Activated CD4-positive, alpha-beta T cell treated with anti-CD3 and anti-CD28 coated beads, Interleukin-2, amount 10 ng/mL, durations not matched to agents 24 days and 14 days (primary cell): ENCODE results near the gene EFHC2. TPM values are rescaled to one million over a fixed set of nuclear protein-coding genes. Genes with fewer than 3 reads are reported as not detected.
"Not testable (repeated sequence)": the region's sequence is repeated elsewhere in the genome, so short reads cannot be mapped to it uniquely, and the experiment has no call there.

Experiments
- DNase-seq: peaks from one replicate; pipeline ENCODE4 v3.0.0; 2022
- H3K27ac Mint-ChIP-seq: one replicate; pipeline ENCODE4 v1.8.0; 2022; ENCODE audit warnings: mild to moderate bottlenecking, mixed read lengths
- H3K27me3 Mint-ChIP-seq: one replicate; pipeline ENCODE4 v1.8.0; 2022; ENCODE audit warnings: mixed read lengths
- H3K36me3 Mint-ChIP-seq: one replicate; pipeline ENCODE4 v1.8.0; 2022; ENCODE audit warnings: low read depth, mild to moderate bottlenecking, mixed read lengths
- H3K4me1 Mint-ChIP-seq: one replicate; pipeline ENCODE4 v1.8.0; 2021; ENCODE audit warnings: mixed read lengths
- H3K4me3 Mint-ChIP-seq: one replicate; pipeline ENCODE4 v1.8.0; 2022; ENCODE audit warnings: mild to moderate bottlenecking, moderate library complexity, mixed read lengths
- H3K9me3 Mint-ChIP-seq: one replicate; pipeline ENCODE4 v1.8.0; 2021; ENCODE audit warnings: mixed read lengths
- intact Hi-C: fragments of 100-400 bp; cut with micrococcal nuclease; formaldehyde crosslinking; loops from one replicate; pipeline ENCODE4 v1.15.1; 2023
- total RNA-seq: library from RNA; stranded (reverse); gene quantifications from 2 replicates; pipeline ENCODE4 v1.2.3, GENCODE V29; 2022

EFHC2 gene
- total RNA-seq, 1 donor from 2014 or later: not detected

GRCh38 chrX:44267861-44268260 is 75.6 kb downstream of the EFHC2 start:
- peaks cover 3% of the 10 kb centered on the region for H3K27me3 Mint-ChIP-seq

GRCh38 chrX:44267116-44267515 is 76.4 kb downstream of the EFHC2 start:
- intact Hi-C loops: no loop called here
- Mint-ChIP-seq H3K27ac (no peak overlapping the region), H3K9me3 (peaks cover 5% of the 10 kb centered on the region), H3K4me3 (no peak overlapping the region), H3K4me1 (peaks cover 11% of the 10 kb centered on the region), H3K27me3 (no peaks in the 10 kb centered on the region), H3K36me3 (no peaks in the 10 kb centered on the region)
- DNase-seq: no peak

More at GRCh38 chrX:44267861-44268260, 75.6 kb downstream of the EFHC2 start:
- Mint-ChIP-seq H3K36me3 (no peaks in the 10 kb centered on the region), H3K4me1 (peaks cover 11% of the 10 kb centered on the region), H3K9me3 (peaks cover 5% of the 10 kb centered on the region), H3K4me3 (no peak overlapping the region), H3K27ac (no peak overlapping the region)
- DNase-seq: no peak
- intact Hi-C loops: no loop called here

GRCh38 chrX:44265559-44265958 is 77.9 kb downstream of the EFHC2 start:
- Mint-ChIP-seq H3K4me3 (no peak overlapping the region), H3K4me1 (peaks cover 15% of the 10 kb centered on the region), H3K27me3 (no peaks in the 10 kb centered on the region), H3K27ac (no peak overlapping the region), H3K9me3 (no peaks in the 10 kb centered on the region), H3K36me3 (no peaks in the 10 kb centered on the region)
- intact Hi-C loops: no loop called here
- DNase-seq: no peak

GRCh38 chrX:44264936-44265335 is 78.5 kb downstream of the EFHC2 start:
- H3K9me3 Mint-ChIP-seq: no peaks in the 10 kb centered on the region
- intact Hi-C loops: no loop called here
- no peak overlapping the region for H3K4me3 Mint-ChIP-seq

GRCh38 chrX:44261286-44261685 is 82.2 kb downstream of the EFHC2 start:
- no peak for DNase-seq
- Mint-ChIP-seq H3K27ac (no peak overlapping the region), H3K9me3 (no peaks in the 10 kb centered on the region), H3K4me3 (no peak overlapping the region), H3K36me3 (peaks cover 3% of the 10 kb centered on the region), H3K4me1 (peaks cover 17% of the 10 kb centered on the region), H3K27me3 (no peaks in the 10 kb centered on the region)
- intact Hi-C loops: no loop called here

More at GRCh38 chrX:44264936-44265335, 78.5 kb downstream of the EFHC2 start:
- Mint-ChIP-seq H3K36me3 (no peaks in the 10 kb centered on the region), H3K27ac (no peak overlapping the region), H3K4me1 (peaks cover 16% of the 10 kb centered on the region), H3K27me3 (no peaks in the 10 kb centered on the region)
- DNase-seq: no peak

GRCh38 chrX:44260609-44261008 is 82.9 kb downstream of the EFHC2 start:
- Mint-ChIP-seq H3K4me1 (peaks cover 18% of the 10 kb centered on the region), H3K27me3 (no peaks in the 10 kb centered on the region), H3K36me3 (peaks cover 9% of the 10 kb centered on the region), H3K27ac (no peak overlapping the region), H3K4me3 (no peak overlapping the region), H3K9me3 (peaks cover 5% of the 10 kb centered on the region)
- intact Hi-C loops: no loop called here
- DNase-seq: no peak

GRCh38 chrX:44255742-44256141 is 87.7 kb downstream of the EFHC2 start:
- peaks cover 25% of the 10 kb centered on the region for H3K4me1 Mint-ChIP-seq

GRCh38 chrX:44253575-44253942 is 89.9 kb downstream of the EFHC2 start:
- peak overlapping the region; percentile 41 for H3K4me3 Mint-ChIP-seq
- H3K36me3 Mint-ChIP-seq: peaks cover 19% of the 10 kb centered on the region
- peaks cover 11% of the 10 kb centered on the region for H3K9me3 Mint-ChIP-seq
- DNase-seq: no peak
- intact Hi-C loops: no loop called here
- H3K4me1 Mint-ChIP-seq: peaks cover 21% of the 10 kb centered on the region
- peak overlapping the region; percentile 58 for H3K27ac Mint-ChIP-seq
- H3K27me3 Mint-ChIP-seq: no peaks in the 10 kb centered on the region

More at GRCh38 chrX:44255742-44256141, 87.7 kb downstream of the EFHC2 start:
- DNase-seq, intact Hi-C loops, H3K4me3 Mint-ChIP-seq, H3K27ac Mint-ChIP-seq, H3K27me3 Mint-ChIP-seq: not testable (repeated sequence)
- Mint-ChIP-seq H3K9me3 (peaks cover 11% of the 10 kb centered on the region), H3K36me3 (peaks cover 19% of the 10 kb centered on the region)

- intact Hi-C loops, H3K27me3 Mint-ChIP-seq: not testable (repeated sequence)
- peak overlapping the region; percentile 41 for H3K4me3 Mint-ChIP-seq
- H3K9me3 Mint-ChIP-seq: peaks cover 11% of the 10 kb centered on the region
- H3K27ac Mint-ChIP-seq: peak overlapping the region; percentile 58
- peak; percentile 85 for DNase-seq
- H3K4me1 Mint-ChIP-seq: peaks cover 21% of the 10 kb centered on the region
- H3K36me3 Mint-ChIP-seq: peaks cover 19% of the 10 kb centered on the region
Observed at GRCh38 chrX:44252688-44253574, 90.5 kb downstream of the EFHC2 start.

- Mint-ChIP-seq H3K27me3 (no peaks in the 10 kb centered on the region), H3K4me3 (no peak overlapping the region), H3K4me1 (peaks cover 11% of the 10 kb centered on the region), H3K9me3 (no peaks in the 10 kb centered on the region), H3K27ac (no peak overlapping the region), H3K36me3 (no peaks in the 10 kb centered on the region)
- no peak for DNase-seq
- intact Hi-C loops: no loop called here
Observed at GRCh38 chrX:44247468-44247867, 96.0 kb downstream of the EFHC2 start.

- Mint-ChIP-seq H3K27me3 (no peaks in the 10 kb centered on the region), H3K36me3 (no peaks in the 10 kb centered on the region), H3K27ac (no peak overlapping the region), H3K4me3 (no peak overlapping the region), H3K9me3 (no peaks in the 10 kb centered on the region), H3K4me1 (peaks cover 11% of the 10 kb centered on the region)
- intact Hi-C loops: no loop called here
- no peak for DNase-seq
Observed at GRCh38 chrX:44246826-44247225, 96.6 kb downstream of the EFHC2 start.

GRCh38 chrX:44245733-44246132 is 97.7 kb downstream of the EFHC2 start:
- no peak overlapping the region for H3K27ac Mint-ChIP-seq
- H3K27me3 Mint-ChIP-seq: no peaks in the 10 kb centered on the region
- no peak overlapping the region for H3K4me3 Mint-ChIP-seq
- no peaks in the 10 kb centered on the region for H3K36me3 Mint-ChIP-seq
- DNase-seq: peak; percentile 66
- intact Hi-C loops: no loop called here
- H3K4me1 Mint-ChIP-seq: peaks cover 11% of the 10 kb centered on the region
- no peaks in the 10 kb centered on the region for H3K9me3 Mint-ChIP-seq

- DNase-seq: peak; percentile 58
- H3K27ac Mint-ChIP-seq: no peak overlapping the region
- no peaks in the 10 kb centered on the region for H3K36me3 Mint-ChIP-seq
Observed at GRCh38 chrX:44244008-44244407, 99.5 kb downstream of the EFHC2 start.

GRCh38 chrX:44241546-44241945 is 101.9 kb downstream of the EFHC2 start:
- intact Hi-C loops: no loop called here
- H3K36me3 Mint-ChIP-seq: no peaks in the 10 kb centered on the region
- no peaks in the 10 kb centered on the region for H3K27me3 Mint-ChIP-seq

More at GRCh38 chrX:44244008-44244407, 99.5 kb downstream of the EFHC2 start:
- H3K27me3 Mint-ChIP-seq: no peaks in the 10 kb centered on the region
- H3K4me3 Mint-ChIP-seq: no peak overlapping the region
- peaks cover 11% of the 10 kb centered on the region for H3K4me1 Mint-ChIP-seq
- intact Hi-C loops: loop anchor here (1.0 kb wide), 1 partner anchor 286 kb away; no protein-coding TSS in a partner anchor
- no peaks in the 10 kb centered on the region for H3K9me3 Mint-ChIP-seq

More at GRCh38 chrX:44241546-44241945, 101.9 kb downstream of the EFHC2 start:
- DNase-seq: no peak
- H3K27ac Mint-ChIP-seq: no peak overlapping the region
- peaks cover 11% of the 10 kb centered on the region for H3K4me1 Mint-ChIP-seq
- no peak overlapping the region for H3K4me3 Mint-ChIP-seq
- peaks cover 3% of the 10 kb centered on the region for H3K9me3 Mint-ChIP-seq
